Kidney (tissue), 14 donors: ENCODE results near the gene DYNC1H1. TPM values are rescaled to one million over a fixed set of nuclear protein-coding genes. Genes with fewer than 3 reads are reported as not detected.

ENCODE experiments used
- DNase-seq, 5 donors: peaks; one replicate each; pipeline ENCODE4 v3.0.0-alpha.2; 2013 to 2020
- FAIRE-seq: peaks from 2 replicates; lab custom pipeline; 2012; peaks lifted over from hg19 to GRCh38; lab: Jason Lieb, UNC
- H3K27ac ChIP-seq, 2 donors: one replicate each; pipeline ENCODE4 v1.7.0; 2013; ENCODE audit warnings: low read depth in 2 of 2, low read length in 2 of 2, inconsistent platforms in 1 of 2
- H3K27me3 ChIP-seq: one replicate; pipeline ENCODE4 v1.7.1; 2013; ENCODE audit warnings: low read length, inconsistent platforms; ENCODE audit not compliant: control insufficient read depth, insufficient read depth
- H3K36me3 ChIP-seq, 3 donors: one replicate each; pipeline versions ENCODE4 v1.7.0 to v1.7.1; 2013; ENCODE audit warnings: low read length in 3 of 3, control low read depth in 1 of 3, inconsistent platforms in 1 of 3; ENCODE audit not compliant: insufficient read depth in 3 of 3, control insufficient read depth in 2 of 3
- H3K4me1 ChIP-seq, 3 donors: one replicate each; pipeline versions ENCODE4 v1.7.0 to v1.7.1; 2013; ENCODE audit warnings: low read length in 3 of 3, inconsistent platforms in 1 of 3, low read depth in 1 of 3; ENCODE audit not compliant: control insufficient read depth in 2 of 3, insufficient read depth in 2 of 3
- H3K4me3 ChIP-seq, 3 donors: one replicate each; pipeline versions ENCODE4 v1.7.0 to v1.8.1; 2013; ENCODE audit warnings: low read length in 3 of 3, control low read depth in 1 of 3, inconsistent platforms in 1 of 3
- H3K9ac ChIP-seq, 3 donors: one replicate each; pipeline versions ENCODE4 v1.7.0 to v1.7.1; 2013; ENCODE audit warnings: low read length in 3 of 3, control low read depth in 1 of 3, inconsistent platforms in 1 of 3
- H3K9me3 ChIP-seq, 3 donors: one replicate each; pipeline versions ENCODE4 v1.7.0 to v1.7.1; 2013; ENCODE audit warnings: low read length in 3 of 3, control low read depth in 1 of 3, inconsistent platforms in 1 of 3; ENCODE audit not compliant: control insufficient read depth in 2 of 3, insufficient read depth in 1 of 3
- CTCF ChIP-seq: IDR thresholded peaks from 3 replicates; pipeline ENCODE4 v1.5.1; 2012; ENCODE audit warnings: mild to moderate bottlenecking, moderate library complexity, borderline replicate concordance; ENCODE audit not compliant: insufficient read depth; ENCODE audit errors: extremely low read depth
- intact Hi-C: fragments of 100-400 bp; cut with DNase I; formaldehyde crosslinking; loops from one replicate; pipeline ENCODE4 v1.11.1; 2022
- polyA plus RNA-seq: library from polyadenylated mRNA; stranded (reverse); fragments of 350-450 nt; fragmentation: Illumina TruSeq; extraction: RNeasy Lipid Tissue Mini Kit (QIAGEN cat#74804); gene quantifications from one replicate; pipeline ENCODE4 v1.2.3, GENCODE V29; 2014; ENCODE audit warnings: low read depth, low replicate concordance; ENCODE audit not compliant: insufficient read depth
- total RNA-seq: library from RNA; stranded (reverse); fragmentation: NEBNext Ultra II Directional; extraction: Animal tissue kit (Norgen Biotek cat#: 25700); gene quantifications from one replicate; pipeline ENCODE4 v1.2.1, GENCODE V29; 2021
- donor health status: control.
- donor health status: control.
- donor health status: control.
- donor health status: control.
- donor health status: control.
- donor health status: DM: yes; HTN: yes; CAD: no.
- donor health status: Normal renal cell carcinoma (clear cell type).

The DYNC1H1 gene
- total and polyA plus RNA-seq, 2 donors from 2014 or later = 132 to 390 TPM

GRCh38 chr14:101985957-101986356 is 21.6 kb downstream of the DYNC1H1 start:
- intact Hi-C loops = no loop called here
- Histone ChIP-seq H3K4me1 (no peaks in the 10 kb centered on the region), H3K36me3 (peaks cover 21 to 75% (median 58%) of the 10 kb centered on the region in 3 donors), H3K9me3 (no peaks in the 10 kb centered on the region), H3K4me3 (no peak overlapping the region), H3K27ac (no peak overlapping the region), H3K9ac (no peak overlapping the region), H3K27me3 (no peaks in the 10 kb centered on the region)
- TF ChIP-seq CTCF = no peak
- DNase-seq = no peak
- FAIRE-seq = no peak

GRCh38 chr14:101986953-101987352 is 22.6 kb downstream of the DYNC1H1 start:
- Histone ChIP-seq H3K9me3 (no peaks in the 10 kb centered on the region), H3K27me3 (no peaks in the 10 kb centered on the region), H3K27ac (no peak overlapping the region), H3K9ac (no peak overlapping the region), H3K4me1 (no peaks in the 10 kb centered on the region), H3K4me3 (no peak overlapping the region), H3K36me3 (peaks cover 21 to 73% (median 56%) of the 10 kb centered on the region in 3 donors)
- DNase-seq = no peak
- no peak for TF ChIP-seq CTCF
- intact Hi-C loops = no loop called here
- no peak for FAIRE-seq

- Histone ChIP-seq H3K9me3 (no peaks in the 10 kb centered on the region), H3K27ac (no peak overlapping the region), H3K36me3 (peaks cover 31 to 71% (median 62%) of the 10 kb centered on the region in 3 donors), H3K4me1 (no peaks in the 10 kb centered on the region), H3K9ac (no peak overlapping the region), H3K27me3 (no peaks in the 10 kb centered on the region), H3K4me3 (no peak overlapping the region)
- TF ChIP-seq CTCF = no peak
- FAIRE-seq (no peak), DNase-seq (no peak)
- intact Hi-C loops = no loop called here
Measured at GRCh38 chr14:101988377-101988776, 24.0 kb downstream of the DYNC1H1 start.

GRCh38 chr14:101991352-101991751 is 27.0 kb downstream of the DYNC1H1 start:
- Histone ChIP-seq H3K9ac (no peak overlapping the region), H3K27me3 (no peaks in the 10 kb centered on the region), H3K9me3 (no peaks in the 10 kb centered on the region), H3K27ac (no peak overlapping the region), H3K4me3 (no peak overlapping the region), H3K36me3 (peaks cover 41 to 71% (median 67%) of the 10 kb centered on the region in 3 donors), H3K4me1 (no peaks in the 10 kb centered on the region)
- no peak for DNase-seq
- FAIRE-seq = no peak
- intact Hi-C loops = no loop called here
- no peak for TF ChIP-seq CTCF
